SK-N-SH (cell line): ENCODE data around the gene TGFBR3. TPM values are rescaled to one million over a fixed set of nuclear protein-coding genes. Genes with fewer than 3 reads are reported as not detected.
A peak's percentile ranks its signal among the peaks of the same experiment; 100 is the strongest.

ENCODE experiments used
- CTCF ChIA-PET: fragments of 300-600, 350-600 bp; formaldehyde crosslinking; extraction: SDS; loops from one replicate; lab custom pipeline; 2021; lab: Yijun Ruan, JAX
- POLR2A ChIA-PET: fragments of 350-600 bp; sonication (Branson Sonifier 250); formaldehyde crosslinking; extraction: SDS; loops from one replicate; lab custom pipeline; 2020; ENCODE audit warnings: antibody characterized with exemption, inconsistent platforms; lab: Yijun Ruan, JAX
- DNase-seq: peaks from one replicate; pipeline ENCODE4 v3.0.0; 2012
- H2AFZ ChIP-seq: fragments of 200-600 bp; sonication (generic); 2 replicates; pipeline ENCODE4 v1.8.1; 2016; ENCODE audit warnings: antibody characterized with exemption, mild to moderate bottlenecking, low read depth
- H3F3A ChIP-seq: fragments of 200-600 bp; sonication (generic); replicated peaks from 2 replicates; pipeline ENCODE3; 2016; ENCODE audit warnings: antibody characterized with exemption, mild to moderate bottlenecking; ENCODE audit not compliant: insufficient read depth
- H3K27ac ChIP-seq, 2 experiments: fragments of 200-500 bp in 1 of 2; fragments of 200-600 bp in 1 of 2; sonication (Bioruptor generic) in 1 of 2; sonication (generic), shearing (Covaris generic) in 1 of 2; 2 replicates each; pipeline versions ENCODE4 v1.5.1 to v1.6.1; 2014 to 2016; ENCODE audit warnings: low read depth in 2 of 2, inconsistent platforms in 1 of 2, low read length in 1 of 2, mild to moderate bottlenecking in 1 of 2, mixed read lengths in 1 of 2
- H3K27me3 ChIP-seq: fragments of 200-600 bp; sonication (generic), shearing (Covaris generic); 2 replicates; pipeline ENCODE4 v1.6.1; 2016; ENCODE audit warnings: mixed run types; ENCODE audit not compliant: insufficient read depth
- H3K36me3 ChIP-seq, 2 experiments: fragments of 200-500 bp in 1 of 2; fragments of 200-600 bp in 1 of 2; sonication (Bioruptor generic) in 1 of 2; sonication (generic) in 1 of 2; replicated peaks in 1 of 2; 2 replicates each; pipeline versions ENCODE3 to v1.5.1; 2014 to 2016; ENCODE audit warnings: low read length in 1 of 2, mild to moderate bottlenecking in 1 of 2; ENCODE audit not compliant: insufficient read depth in 2 of 2, control insufficient read depth in 1 of 2
- H3K4me1 ChIP-seq, 2 experiments: fragments of 200-500 bp in 1 of 2; fragments of 200-600 bp in 1 of 2; sonication (Bioruptor generic) in 1 of 2; sonication (generic), shearing (Covaris generic) in 1 of 2; 2 replicates each; pipeline versions ENCODE4 v1.5.1 to v1.6.1; 2014 to 2016; ENCODE audit warnings: low read depth in 1 of 2, low read length in 1 of 2, mixed run types in 1 of 2; ENCODE audit not compliant: insufficient read depth in 2 of 2, control insufficient read depth in 1 of 2
- H3K4me2 ChIP-seq: fragments of 200-600 bp; sonication (generic), shearing (Covaris generic); 2 replicates; pipeline ENCODE4 v1.6.1; 2017; ENCODE audit warnings: mixed run types
- H3K4me3 ChIP-seq, 2 experiments: fragments of 200-500 bp in 1 of 2; fragments of 200-600 bp in 1 of 2; sonication (Bioruptor generic) in 1 of 2; sonication (generic), shearing (Covaris generic) in 1 of 2; 2 replicates each; pipeline versions ENCODE4 v1.5.1 to v1.8.1; 2014 to 2016; ENCODE audit warnings: low read depth in 2 of 2, inconsistent platforms in 1 of 2, low read length in 1 of 2, mild to moderate bottlenecking in 1 of 2, mixed read lengths in 1 of 2, moderate library complexity in 1 of 2
- H3K79me2 ChIP-seq: fragments of 200-600 bp; sonication (generic); 2 replicates; pipeline ENCODE4 v1.8.1; 2017; ENCODE audit warnings: mild to moderate bottlenecking; ENCODE audit not compliant: insufficient read depth
- H3K9ac ChIP-seq: fragments of 200-600 bp; sonication (generic); 2 replicates; pipeline ENCODE4 v1.6.1; 2017; ENCODE audit warnings: mixed run types
- H3K9me2 ChIP-seq: fragments of 200-600 bp; sonication (generic); 2 replicates; pipeline ENCODE4 v1.6.1; 2017; ENCODE audit warnings: mixed run types
- H3K9me3 ChIP-seq: fragments of 200-600 bp; sonication (generic); 2 replicates; pipeline ENCODE4 v1.6.1; 2017; ENCODE audit warnings: mixed run types, mild to moderate bottlenecking, moderate library complexity
- H4K20me1 ChIP-seq: fragments of 200-600 bp; sonication (generic); 2 replicates; pipeline ENCODE4 v1.6.1; 2017; ENCODE audit warnings: mild to moderate bottlenecking, mixed run types; ENCODE audit not compliant: insufficient read depth
- ELF1 ChIP-seq: IDR thresholded peaks from 2 replicates; pipeline ENCODE4 v1.4.0; 2012
- EZH2phosphoT487 ChIP-seq: fragments of 200-600 bp; sonication (generic); IDR thresholded peaks from 2 replicates; pipeline ENCODE4 v1.6.1; 2017; ENCODE audit warnings: low read depth, mixed run types, mild to moderate bottlenecking, antibody characterized with exemption, moderate library complexity, borderline replicate concordance
- FOXM1 ChIP-seq: IDR thresholded peaks from 2 replicates; pipeline ENCODE4 v1.4.0; 2012; ENCODE audit warnings: low read depth, mild to moderate bottlenecking
- GATA2 ChIP-seq: sonication (generic); formaldehyde crosslinking; IDR thresholded peaks from 2 replicates; pipeline ENCODE4 v1.5.0; 2020; ENCODE audit warnings: mild to moderate bottlenecking, missing genetic modification reagents
- MAX ChIP-seq: IDR thresholded peaks from 2 replicates; pipeline ENCODE4 v1.4.0; 2012; ENCODE audit warnings: low read depth
- NRF1 ChIP-seq: IDR thresholded peaks from 2 replicates; pipeline ENCODE4 v1.6.1; 2012; ENCODE audit warnings: low read depth, mild to moderate bottlenecking, low read length
- PBX3 ChIP-seq: IDR thresholded peaks from 2 replicates; pipeline ENCODE4; 2012
- RCOR1 ChIP-seq: fragments of 150-350 bp; IDR thresholded peaks from 2 replicates; pipeline ENCODE4 v1.6.1; 2017; ENCODE audit warnings: antibody characterized with exemption, low read length
- REST ChIP-seq: IDR thresholded peaks from 2 replicates; pipeline ENCODE4 v1.6.1; 2012; ENCODE audit warnings: mild to moderate bottlenecking, low read depth, low read length, moderate library complexity
- RXRA ChIP-seq: IDR thresholded peaks from 2 replicates; pipeline ENCODE4 v1.4.0; 2012; ENCODE audit warnings: low read depth, mild to moderate bottlenecking, borderline replicate concordance
- SIN3A ChIP-seq: IDR thresholded peaks from 2 replicates; pipeline ENCODE4 v1.6.1; 2012; ENCODE audit warnings: low read depth, mild to moderate bottlenecking, low read length, moderate library complexity, borderline replicate concordance
- USF2 ChIP-seq: fragments of 150-350 bp; IDR thresholded peaks from 2 replicates; pipeline ENCODE4 v1.6.1; 2017; ENCODE audit warnings: antibody characterized with exemption, low read length, low read depth, borderline replicate concordance
- ZBTB33 ChIP-seq: IDR thresholded peaks from 2 replicates; pipeline ENCODE4 v1.4.0; 2012; ENCODE audit warnings: low read depth, borderline replicate concordance
- WGBS: methylation state at CpG from one replicate; pipeline ENCODE4 v1.1.6; 2017; ENCODE audit warnings: low lambda C conversion rate; 5-methylcytosine and 5-hydroxymethylcytosine counted together
- polyA plus RNA-seq, 3 experiments: library from polyadenylated mRNA; depleted of rRNA; stranded (reverse); fragments of >200 nt; gene quantifications; 2 replicates each; pipeline ENCODE4 v1.2.3, GENCODE V29; 2012

Gene TGFBR3
- polyA plus RNA-seq, 1 of the 3 experiments (the other 2 are of a cell fraction) = 0.07 TPM

- Histone ChIP-seq H4K20me1 (no peaks in the 10 kb centered on the region), H3F3A (no peaks in the 10 kb centered on the region), H3K9me3 (no peaks in the 10 kb centered on the region), H3K79me2 (no peaks in the 10 kb centered on the region), H3K4me1 (peaks cover 0 to 9% of the 10 kb centered on the region in 2 experiments; a peak in 1 of 4 replicates), H3K36me3 (no peaks in the 10 kb centered on the region), H3K27ac (no peak overlapping the region), H3K9me2 (no peaks in the 10 kb centered on the region), H3K9ac (no peak overlapping the region; the same call in 1 of the 2 replicates), H3K4me3 (no peak overlapping the region), H3K27me3 (no peaks in the 10 kb centered on the region; the same call in 1 of the 2 replicates), H2AFZ (peak overlapping the region; percentile 75; the same call in 1 of the 2 replicates), H3K4me2 (peak overlapping the region; percentile 65)
- ChIA-PET CTCF (interaction anchor here (1.0 kb wide), 1 partner anchor 36 kb away, joined by 3 read pairs; no protein-coding TSS in a partner anchor), POLR2A (no interaction called here)
- 7% methylated on average over 3 of the region's 3 CpGs for WGBS
- no peak for TF ChIP-seq RCOR1
- TF ChIP-seq ZBTB33 = no peak
- no peak for TF ChIP-seq SIN3A
- TF ChIP-seq PBX3 = no peak
- TF ChIP-seq ELF1 = no peak
- TF ChIP-seq RXRA = no peak
- no peak for TF ChIP-seq USF2
- TF ChIP-seq REST = no peak
- no peak for TF ChIP-seq GATA2 (CRISPR knock-in tag)
- TF ChIP-seq EZH2phosphoT487 = no peak
- TF ChIP-seq MAX = no peak
- TF ChIP-seq FOXM1 = no peak
- no peak for TF ChIP-seq NRF1
- DNase-seq = no peak
Measured at GRCh38 chr1:91891454-91891853, 5.5 kb upstream of the TGFBR3 start.
